ENCODE data around the gene MYO5A.

The MYO5A gene

DNA sequence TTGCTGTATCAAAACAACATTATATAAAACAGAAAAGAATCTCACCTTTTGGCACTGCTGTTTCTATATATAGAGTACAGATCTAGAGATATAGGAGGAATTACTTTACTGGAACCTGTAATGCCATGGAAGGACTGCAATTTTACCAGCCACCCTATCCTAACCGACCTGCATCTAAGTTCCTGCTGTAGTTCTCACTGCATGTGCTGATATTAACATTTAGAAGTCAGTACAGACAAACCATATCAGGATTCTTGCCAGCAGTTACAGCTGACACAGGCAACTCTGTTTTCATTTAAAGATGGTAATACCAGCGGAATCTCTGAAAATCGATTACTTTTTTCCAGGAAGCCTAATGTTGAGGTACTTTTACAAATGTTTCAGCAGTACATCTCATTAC, 159.7 kb downstream of the MYO5A start:
- H3K27ac ChIP-seq = no peak overlapping the region
- no peak for TF ChIP-seq ZFX (IDR thresholded peaks at IDR 0.05; ENCODE audit: borderline replicate concordance)
- TF ChIP-seq, protein P1, sequence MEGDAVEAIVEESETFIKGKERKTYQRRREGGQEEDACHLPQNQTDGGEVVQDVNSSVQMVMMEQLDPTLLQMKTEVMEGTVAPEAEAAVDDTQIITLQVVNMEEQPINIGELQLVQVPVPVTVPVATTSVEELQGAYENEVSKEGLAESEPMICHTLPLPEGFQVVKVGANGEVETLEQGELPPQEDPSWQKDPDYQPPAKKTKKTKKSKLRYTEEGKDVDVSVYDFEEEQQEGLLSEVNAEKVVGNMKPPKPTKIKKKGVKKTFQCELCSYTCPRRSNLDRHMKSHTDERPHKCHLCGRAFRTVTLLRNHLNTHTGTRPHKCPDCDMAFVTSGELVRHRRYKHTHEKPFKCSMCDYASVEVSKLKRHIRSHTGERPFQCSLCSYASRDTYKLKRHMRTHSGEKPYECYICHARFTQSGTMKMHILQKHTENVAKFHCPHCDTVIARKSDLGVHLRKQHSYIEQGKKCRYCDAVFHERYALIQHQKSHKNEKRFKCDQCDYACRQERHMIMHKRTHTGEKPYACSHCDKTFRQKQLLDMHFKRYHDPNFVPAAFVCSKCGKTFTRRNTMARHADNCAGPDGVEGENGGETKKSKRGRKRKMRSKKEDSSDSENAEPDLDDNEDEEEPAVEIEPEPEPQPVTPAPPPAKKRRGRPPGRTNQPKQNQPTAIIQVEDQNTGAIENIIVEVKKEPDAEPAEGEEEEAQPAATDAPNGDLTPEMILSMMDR (IDR thresholded peaks at IDR 0.05) = no peak

DNA sequence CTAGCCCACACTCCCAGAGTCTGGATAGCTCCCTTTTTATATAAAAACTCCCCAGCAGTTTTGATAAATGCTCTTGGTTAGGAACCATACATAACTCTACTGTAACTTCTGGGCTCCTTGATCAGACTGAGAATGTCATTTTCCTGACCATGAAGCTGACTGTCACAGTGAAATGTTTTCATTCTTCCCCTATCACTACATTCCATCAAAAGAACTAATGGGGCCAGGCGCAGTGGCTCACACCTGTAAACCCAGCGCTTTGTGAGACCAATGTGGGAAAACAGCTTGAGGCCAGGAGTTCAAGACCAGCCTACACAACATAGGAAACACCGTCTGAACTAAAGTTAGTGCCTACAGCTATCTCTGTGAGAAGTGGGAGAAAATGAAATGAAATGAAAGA, 160.3 kb downstream of the MYO5A start:
- H3K27ac ChIP-seq = no peak overlapping the region
- no peak for TF ChIP-seq ZFX (IDR thresholded peaks at IDR 0.05; ENCODE audit: borderline replicate concordance)
- TF ChIP-seq, protein P1 (IDR thresholded peaks at IDR 0.05) = no peak

DNA sequence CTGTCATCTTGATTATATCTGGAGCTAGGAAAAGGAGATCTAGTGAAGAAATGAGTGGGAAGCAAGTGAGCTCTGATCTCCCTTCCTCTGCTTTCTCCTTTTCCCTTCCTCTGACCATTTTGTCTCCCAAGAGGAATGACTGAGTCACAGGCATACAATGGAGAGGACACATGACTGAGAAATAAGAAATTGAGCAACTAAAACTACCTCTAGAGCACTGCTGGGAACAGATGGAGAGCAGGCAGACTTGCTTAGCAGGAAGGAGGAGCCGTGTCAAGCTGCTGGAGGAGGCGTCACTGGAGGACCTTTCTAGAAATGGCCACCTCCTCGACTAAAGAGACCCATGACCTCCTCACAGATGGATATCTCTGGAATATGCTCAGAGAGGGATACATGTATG, 166.2 kb downstream of the MYO5A start:
- TF ChIP-seq ZFX (IDR thresholded peaks at IDR 0.05; ENCODE audit: borderline replicate concordance) = no peak
- TF ChIP-seq, protein P1 (IDR thresholded peaks at IDR 0.05) = no peak
- H3K27ac ChIP-seq = no peak overlapping the region

DNA sequence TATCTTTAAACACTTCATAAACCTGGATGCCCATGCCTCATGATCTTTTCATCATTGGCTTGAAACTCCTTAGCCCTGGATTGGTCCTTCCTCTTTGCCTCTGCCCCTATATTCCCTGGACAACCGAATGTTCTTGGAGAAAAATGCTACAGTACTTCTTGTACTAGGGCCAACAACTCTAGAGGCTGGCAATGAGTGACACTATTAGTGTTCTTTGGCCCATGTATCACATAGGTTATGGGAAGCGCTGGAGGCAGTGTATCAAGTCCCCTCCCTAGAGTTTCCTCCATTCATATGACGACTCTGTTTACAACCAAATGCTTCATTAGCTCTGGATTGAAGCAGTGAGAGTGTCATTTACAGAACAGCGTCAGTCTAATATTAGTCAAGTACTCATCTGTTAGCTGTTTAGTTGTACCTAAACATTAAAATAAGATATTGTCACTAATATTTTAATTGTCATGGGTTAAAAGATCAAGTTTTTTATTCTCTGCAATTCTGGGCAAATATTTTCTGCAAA, 166.6 kb downstream of the MYO5A start:
- no peak for TF ChIP-seq ZFX (IDR thresholded peaks at IDR 0.05; ENCODE audit: borderline replicate concordance)
- TF ChIP-seq, protein P1 (IDR thresholded peaks at IDR 0.05) = no peak

DNA sequence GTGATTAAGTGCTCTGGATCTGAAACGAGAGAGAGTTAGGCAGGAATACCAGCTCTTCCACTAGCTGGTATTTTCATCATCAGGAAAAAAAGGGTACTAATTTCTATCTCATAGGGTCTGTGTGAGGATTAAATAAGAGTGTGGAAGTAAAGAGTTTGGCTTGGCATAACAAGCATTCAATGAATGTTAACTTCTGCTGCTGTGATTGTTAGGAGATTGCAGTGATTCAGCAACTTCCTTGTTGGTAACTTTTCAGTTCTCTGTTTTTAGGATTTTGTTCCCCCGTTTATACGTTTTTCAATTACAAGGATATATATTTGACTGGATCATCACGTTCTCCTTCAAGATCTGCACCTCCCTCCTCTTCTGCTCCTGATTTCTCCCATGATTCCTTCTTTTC, 167.2 kb downstream of the MYO5A start:
- H3K27ac ChIP-seq = no peak overlapping the region

More for the DNA sequence above, 166.6 kb downstream of the MYO5A start:
- H3K27ac ChIP-seq = no peak overlapping the region

DNA sequence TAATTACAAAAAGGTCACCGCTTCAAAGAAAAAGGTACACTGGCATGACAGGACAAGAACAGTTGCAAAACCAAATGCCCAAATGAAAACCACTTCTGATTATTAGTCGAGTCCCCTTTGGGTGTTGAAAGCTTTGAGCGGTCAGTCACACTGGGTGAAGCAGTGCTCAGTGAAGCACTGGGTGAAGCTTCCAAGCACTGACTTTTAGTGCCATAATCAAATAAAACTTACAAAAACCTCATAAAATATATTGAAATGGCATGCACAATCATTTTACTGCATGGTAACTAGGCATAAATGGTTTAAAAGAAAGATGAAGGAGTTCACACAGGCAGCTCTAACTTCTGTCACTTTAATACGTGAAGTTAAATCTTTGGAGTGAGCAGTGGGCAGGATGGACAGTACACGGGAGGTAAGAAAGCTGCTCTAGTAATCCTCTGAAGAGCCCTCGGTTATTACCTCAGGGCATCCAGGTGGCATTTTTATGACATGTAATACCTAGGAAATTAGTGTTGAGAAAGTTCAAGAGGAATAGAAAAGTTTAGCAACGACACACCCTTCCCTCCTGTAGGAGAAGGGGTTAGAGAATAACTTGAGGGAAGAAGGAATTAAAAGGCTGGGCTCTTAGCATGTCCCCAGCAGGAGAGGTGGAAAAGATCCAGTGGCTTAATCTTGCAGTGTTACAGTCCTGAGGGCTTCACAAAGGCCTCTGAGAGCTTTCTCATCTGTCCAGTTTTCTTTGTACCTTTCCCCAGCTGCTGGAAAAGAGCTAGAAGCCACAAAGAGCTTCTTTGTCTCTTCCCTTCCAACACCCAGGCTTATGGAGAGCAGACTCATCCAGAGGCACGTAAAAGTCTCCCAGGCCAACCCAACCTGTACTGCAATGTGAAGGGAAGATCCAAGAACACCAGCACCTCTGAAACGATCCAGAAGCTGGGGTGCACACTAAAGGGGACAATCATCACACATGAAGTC, 168.2 kb downstream of the MYO5A start:
- TF ChIP-seq ZFX (IDR thresholded peaks at IDR 0.05; ENCODE audit: borderline replicate concordance) = no peak
- TF ChIP-seq, protein P1 (IDR thresholded peaks at IDR 0.05) = no peak
- no peak overlapping the region for H3K27ac ChIP-seq

More for the DNA sequence above, 167.2 kb downstream of the MYO5A start:
- TF ChIP-seq ZFX (IDR thresholded peaks at IDR 0.05; ENCODE audit: borderline replicate concordance) = no peak
- TF ChIP-seq, protein P1 (IDR thresholded peaks at IDR 0.05) = no peak

- no peak for TF ChIP-seq ZFX (IDR thresholded peaks at IDR 0.05; ENCODE audit: borderline replicate concordance)
- TF ChIP-seq, protein P1 (IDR thresholded peaks at IDR 0.05) = no peak
- no peak overlapping the region for H3K27ac ChIP-seq
These were observed 169.0 kb downstream of the MYO5A start for GRCh38 chr15:52359722-52360121.
